A549 (cell line): ENCODE results near the gene ITPRIP. TPM values are rescaled to one million over a fixed set of nuclear protein-coding genes. Genes with fewer than 3 reads are reported as not detected.
A peak's percentile ranks its signal among the peaks of the same experiment; 100 is the strongest.

ENCODE experiments used
- ATAC-seq, 2 experiments: fragments of 200-7000 bp in 1 of 2; fragments of >200 bp in 1 of 2; cut with Nextera tagmentation in 1 of 2; cut with Tn5 transposase in 1 of 2; 3 replicates each; pipeline versions ENCODE4 v1.8.0 to v1.9.1; 2018 to 2020; ENCODE audit warnings: mild to moderate bottlenecking in 1 of 2, moderate library complexity in 1 of 2
- CTCF ChIA-PET: fragments of 300-600 bp; sonication (Branson Sonifier 250); formaldehyde crosslinking; extraction: SDS; loops from one replicate; lab custom pipeline; 2021; ENCODE audit warnings: antibody characterized with exemption, inconsistent platforms; lab: Yijun Ruan, JAX
- POLR2A ChIA-PET: fragments of 350-600 bp; formaldehyde crosslinking; extraction: SDS; loops from one replicate; lab custom pipeline; 2021; ENCODE audit warnings: antibody characterized with exemption, inconsistent platforms; lab: Yijun Ruan, JAX
- DNase-seq, 2 experiments: peaks; one replicate each; pipeline versions ENCODE4 v3.0.0 to v3.0.0-alpha.2; 2011 to 2016; ENCODE audit warnings: low read depth in 1 of 2, low spot score in 1 of 2
- FAIRE-seq: peaks from 2 replicates; lab custom pipeline; 2011; peaks lifted over from hg19 to GRCh38; lab: Jason Lieb, UNC
- H3K27ac ChIP-seq, 2 experiments: fragments of >200 bp; sonication (Bioruptor Twin); formaldehyde crosslinking; 3 replicates each; pipeline ENCODE4 v1.5.1; 2016 to 2017
- H3K4me1 ChIP-seq: fragments of >200 bp; sonication (Bioruptor Twin); formaldehyde crosslinking; 3 replicates; pipeline ENCODE4 v1.6.1; 2016
- H3K4me2 ChIP-seq: fragments of >200 bp; sonication (Bioruptor Twin); formaldehyde crosslinking; 3 replicates; pipeline ENCODE4 v1.6.1; 2016
- H3K4me3 ChIP-seq: fragments of >200 bp; sonication (Bioruptor Twin); formaldehyde crosslinking; 3 replicates; pipeline ENCODE4 v1.5.1; 2016
- H3K9me3 ChIP-seq: fragments of >200 bp; sonication (Bioruptor Twin); formaldehyde crosslinking; 3 replicates; pipeline ENCODE4 v1.6.1; 2016
- CBX2 ChIP-seq: fragments of 200-600 bp; sonication (generic); IDR thresholded peaks from 2 replicates; pipeline ENCODE4 v1.6.1; 2016; ENCODE audit warnings: low read depth, mild to moderate bottlenecking, borderline replicate concordance
- CHD2 ChIP-seq: fragments of 150-350 bp; IDR thresholded peaks from 2 replicates; pipeline ENCODE4 v1.6.1; 2014; ENCODE audit warnings: low read length; ENCODE audit not compliant: partially characterized antibody
- CTCF ChIP-seq: fragments of >200 bp; sonication (Bioruptor Twin); formaldehyde crosslinking; IDR thresholded peaks from 3 replicates; pipeline ENCODE4 v1.5.1; 2016
- E2F6 ChIP-seq: IDR thresholded peaks from 2 replicates; pipeline ENCODE4 v1.6.1; 2012; ENCODE audit warnings: low read depth, borderline replicate concordance
- FOSB ChIP-seq: fragments of 250-450 bp; sonication (Bioruptor Pico); IDR thresholded peaks from 2 replicates; pipeline ENCODE4 v1.5.0; 2020; ENCODE audit warnings: mild to moderate bottlenecking, moderate library complexity
- FOXS1 ChIP-seq: fragments of 250-450 bp; sonication (Bioruptor Pico); IDR thresholded peaks from 2 replicates; pipeline ENCODE4 v1.5.0; 2020; ENCODE audit warnings: mild to moderate bottlenecking, moderate library complexity
- HMGXB4 ChIP-seq: fragments of 250-450 bp; sonication (Bioruptor Pico); IDR thresholded peaks from 2 replicates; pipeline ENCODE4 v1.5.0; 2021; ENCODE audit warnings: mild to moderate bottlenecking, moderate library complexity, borderline replicate concordance
- HOXA7 ChIP-seq: fragments of 250-450 bp; sonication (Bioruptor Pico); IDR thresholded peaks from 2 replicates; pipeline ENCODE4 v1.5.0; 2020; ENCODE audit warnings: mild to moderate bottlenecking, moderate library complexity
- HOXB5 ChIP-seq: fragments of 250-450 bp; sonication (Bioruptor Pico); IDR thresholded peaks from 2 replicates; pipeline ENCODE4 v1.5.0; 2020; ENCODE audit warnings: mild to moderate bottlenecking, moderate library complexity
- JUN ChIP-seq, 2 experiments: fragments of >200 bp; sonication (Bioruptor Twin); formaldehyde crosslinking; IDR thresholded peaks; 2 replicates in 1 of 2; 3 replicates in 1 of 2; pipeline ENCODE4 v1.6.1; 2016 to 2017
- MAFK ChIP-seq: fragments of 450-650 bp; IDR thresholded peaks from 2 replicates; pipeline ENCODE4 v1.6.1; 2014; ENCODE audit not compliant: partially characterized antibody
- NFE2L2 ChIP-seq: fragments of 150-350 bp; conservative IDR thresholded peaks from 2 replicates; pipeline ENCODE4 v1.6.1; 2014; ENCODE audit warnings: low read length
- POLR2A ChIP-seq: IDR thresholded peaks from 2 replicates; pipeline ENCODE4 v1.6.1; 2012; ENCODE audit warnings: mild to moderate bottlenecking, low read length
- POLR2AphosphoS2 ChIP-seq: conservative IDR thresholded peaks from 2 replicates; pipeline ENCODE4 v1.6.1; 2012; ENCODE audit warnings: low read length, improper control_type of control experiment, inconsistent platforms
- RFX5 ChIP-seq: fragments of 450-650 bp; IDR thresholded peaks from 2 replicates; pipeline ENCODE4 v1.7.1; 2014; ENCODE audit warnings: antibody characterized with exemption, mild to moderate bottlenecking, moderate library complexity
- SREBF2 ChIP-seq: fragments of 450-650 bp; IDR thresholded peaks from 2 replicates; pipeline ENCODE4 v1.6.1; 2014; ENCODE audit warnings: mild to moderate bottlenecking, moderate library complexity
- USF2 ChIP-seq: fragments of 450-650 bp; IDR thresholded peaks from 2 replicates; pipeline ENCODE4 v1.6.1; 2014; ENCODE audit warnings: antibody characterized with exemption
- ZC3H11A ChIP-seq: fragments of 450-650 bp; IDR thresholded peaks from 2 replicates; pipeline ENCODE4 v1.6.1; 2014; ENCODE audit warnings: antibody characterized with exemption, mild to moderate bottlenecking
- ZNF302 ChIP-seq: fragments of 250-450 bp; sonication (Bioruptor Pico); IDR thresholded peaks from 2 replicates; pipeline ENCODE4 v1.9.0; 2021; ENCODE audit warnings: inconsistent platforms, mild to moderate bottlenecking, moderate library complexity
- WGBS: methylation state at CpG from one replicate; pipeline ENCODE4 v1.1.6; 2017; ENCODE audit errors: missing lambda C conversion rate; 5-methylcytosine and 5-hydroxymethylcytosine counted together
- polyA plus RNA-seq, 4 experiments: library from polyadenylated mRNA; depleted of rRNA in 3 of 4; stranded (reverse); fragments of >200 nt; fragmentation: RNase III in 1 of 4; extraction: RNeasy Plus Mini Kit Qiagen cat#74134 plus additional on column Dnase treatment in 1 of 4; gene quantifications; 2 replicates in 3 of 4; 3 replicates in 1 of 4; pipeline ENCODE4 v1.2.3, GENCODE V29; 2011 to 2017

Gene ITPRIP
- polyA plus RNA-seq, 2 of the 4 experiments (the other 2 are of a cell fraction): 14.8 to 21.0 TPM

- POLR2A ChIA-PET: no interaction called here
- 95% methylated on average over 8 of the region's 8 CpGs for WGBS
- Histone ChIP-seq H3K4me3 (no peak overlapping the region), H3K4me2 (no peak overlapping the region), H3K4me1 (peaks cover 35% of the 10 kb centered on the region), H3K27ac (peak overlapping the region in 1 of 2 experiments; percentile 27; a peak in 1 of 6 replicates), H3K9me3 (no peaks in the 10 kb centered on the region)
- TF ChIP-seq ZC3H11A: no peak
- no peak for TF ChIP-seq SREBF2
- TF ChIP-seq MAFK: no peak
- TF ChIP-seq POLR2AphosphoS2: no peak
- TF ChIP-seq NFE2L2: no peak
- TF ChIP-seq JUN (IDR thresholded peaks at IDR 0.05): no peak
- TF ChIP-seq HOXB5: no peak
- TF ChIP-seq USF2: no peak
- no peak for TF ChIP-seq CHD2
- no peak for TF ChIP-seq HMGXB4 (CRISPR knock-in tag)
- no peak for ATAC-seq
- CTCF ChIA-PET: interaction anchor here (1.0 to 4.5 kb wide), 11 partner anchors 11 to 47 kb away, joined by 3 to 28 read pairs (median 5); partner anchors contain the start of genes CFAP58 and ITPRIP
- no peak for FAIRE-seq
- no peak for DNase-seq
These were observed 16.4 kb downstream of the ITPRIP start for GRCh38 chr10:104321725-104322415.

GRCh38 chr10:104321226-104321625 lies 17.0 kb downstream of the ITPRIP start:
- H3K4me1 ChIP-seq: peaks cover 30% of the 10 kb centered on the region
- ATAC-seq (no peak), FAIRE-seq (no peak), DNase-seq (no peak)
- H3K4me3 ChIP-seq: no peak overlapping the region
- peak overlapping the region in 1 of 2 experiments; percentile 1; a peak in 1 of 6 replicates for H3K27ac ChIP-seq
- CTCF ChIA-PET: interaction anchor here (0.7 to 4.5 kb wide), 12 partner anchors 10 to 47 kb away, joined by 3 to 28 read pairs (median 4); partner anchors contain the start of genes CFAP58 and ITPRIP
- POLR2A ChIA-PET: interaction anchor here (0.9 kb wide), 1 partner anchor 17 kb away, joined by 3 read pairs; the partner anchor contains the start of gene ITPRIP
- TF ChIP-seq CTCF (no peak), POLR2A (no peak), NFE2L2 (no peak), POLR2AphosphoS2 (no peak), RFX5 (no peak), CBX2 (no peak)
- no peak overlapping the region for H3K4me2 ChIP-seq
- WGBS: 84% methylated on average over 3 of the region's 6 CpGs
- no peaks in the 10 kb centered on the region for H3K9me3 ChIP-seq

- no peaks in the 10 kb centered on the region for H3K9me3 ChIP-seq
- POLR2A ChIA-PET: no interaction called here
- CTCF ChIA-PET: interaction anchor here (1.5 to 17.2 kb wide), 3 partner anchors 14 to 34 kb away, joined by 4 to 267 read pairs (median 66); partner anchors contain the start of gene CFAP58
- 93% methylated on average over 19 of the region's 19 CpGs for WGBS
- DNase-seq (no peak), ATAC-seq (no peak), FAIRE-seq (no peak)
- H3K4me3 ChIP-seq: no peak overlapping the region
- H3K4me1 ChIP-seq: peaks cover 30% of the 10 kb centered on the region
- H3K4me2 ChIP-seq: no peak overlapping the region
- peak overlapping the region; percentile 22 to 45; a peak in 2 of 6 replicates for H3K27ac ChIP-seq
- no peak for TF ChIP-seq HOXA7 (CRISPR knock-in tag)
- TF ChIP-seq NFE2L2: no peak
- TF ChIP-seq E2F6: no peak
- TF ChIP-seq HMGXB4 (CRISPR knock-in tag): no peak
- no peak for TF ChIP-seq FOXS1 (CRISPR knock-in tag)
- no peak for TF ChIP-seq ZNF302
- TF ChIP-seq FOSB: no peak
- no peak for TF ChIP-seq CTCF
- no peak for TF ChIP-seq MAFK
These were observed 19.2 kb downstream of the ITPRIP start for GRCh38 chr10:104318810-104319741.
